ENCODE data around the gene MYO10.

MYO10 gene

DNA sequence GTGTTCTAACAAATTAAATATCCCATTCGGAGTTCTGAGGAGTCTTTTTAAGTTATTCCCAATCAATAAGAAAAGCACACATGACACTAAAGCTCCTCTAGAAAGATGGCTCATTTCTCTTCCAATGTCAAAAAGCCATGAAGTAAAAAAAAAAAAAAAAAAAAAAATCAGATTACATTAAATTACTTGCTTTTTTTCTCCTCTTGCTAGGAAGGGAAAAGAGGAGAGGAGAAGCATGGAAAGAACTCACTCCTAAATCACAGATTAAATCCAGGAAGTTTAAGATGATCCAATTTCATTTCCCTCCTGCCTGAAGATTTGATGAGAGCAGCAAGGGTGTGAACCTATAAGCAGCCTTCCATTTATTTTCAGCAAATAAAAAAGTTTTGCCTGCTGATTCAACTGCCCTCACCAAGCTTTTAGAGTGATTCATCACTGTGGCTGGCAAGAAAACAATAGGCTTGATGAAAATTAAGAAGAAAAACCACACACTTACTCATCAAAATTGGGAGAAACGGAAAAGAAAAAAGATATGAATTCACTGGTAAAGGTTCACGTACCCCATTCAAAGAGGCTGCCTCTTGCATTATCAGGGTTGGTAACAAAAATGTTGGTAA lies 19.7 kb downstream of the MYO10 start:
- peak; percentile 96 for DNase-seq (ENCODE audit: low spot score)

GRCh38 chr5:16914584-16914983 lies 21.5 kb downstream of the MYO10 start:
- no peak for DNase-seq (ENCODE audit: low spot score)

DNA sequence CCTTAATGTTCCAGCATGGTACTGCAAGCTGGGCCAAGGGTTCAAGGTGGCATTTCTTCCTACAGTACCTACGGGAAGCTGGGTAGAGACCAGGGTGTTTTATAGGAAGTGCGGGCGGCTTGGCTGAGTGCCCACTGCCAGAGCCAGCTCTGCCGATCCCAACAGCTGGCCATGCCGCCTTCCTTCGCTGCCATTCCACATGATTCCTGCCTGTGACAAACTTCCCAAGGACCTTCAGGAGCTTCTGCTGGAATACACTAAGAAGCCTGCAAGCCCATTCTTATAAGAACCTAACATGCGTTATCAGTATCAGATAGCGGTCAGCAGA lies 22.0 kb downstream of the MYO10 start:
- DNase-seq (ENCODE audit: low spot score), result no peak

DNA sequence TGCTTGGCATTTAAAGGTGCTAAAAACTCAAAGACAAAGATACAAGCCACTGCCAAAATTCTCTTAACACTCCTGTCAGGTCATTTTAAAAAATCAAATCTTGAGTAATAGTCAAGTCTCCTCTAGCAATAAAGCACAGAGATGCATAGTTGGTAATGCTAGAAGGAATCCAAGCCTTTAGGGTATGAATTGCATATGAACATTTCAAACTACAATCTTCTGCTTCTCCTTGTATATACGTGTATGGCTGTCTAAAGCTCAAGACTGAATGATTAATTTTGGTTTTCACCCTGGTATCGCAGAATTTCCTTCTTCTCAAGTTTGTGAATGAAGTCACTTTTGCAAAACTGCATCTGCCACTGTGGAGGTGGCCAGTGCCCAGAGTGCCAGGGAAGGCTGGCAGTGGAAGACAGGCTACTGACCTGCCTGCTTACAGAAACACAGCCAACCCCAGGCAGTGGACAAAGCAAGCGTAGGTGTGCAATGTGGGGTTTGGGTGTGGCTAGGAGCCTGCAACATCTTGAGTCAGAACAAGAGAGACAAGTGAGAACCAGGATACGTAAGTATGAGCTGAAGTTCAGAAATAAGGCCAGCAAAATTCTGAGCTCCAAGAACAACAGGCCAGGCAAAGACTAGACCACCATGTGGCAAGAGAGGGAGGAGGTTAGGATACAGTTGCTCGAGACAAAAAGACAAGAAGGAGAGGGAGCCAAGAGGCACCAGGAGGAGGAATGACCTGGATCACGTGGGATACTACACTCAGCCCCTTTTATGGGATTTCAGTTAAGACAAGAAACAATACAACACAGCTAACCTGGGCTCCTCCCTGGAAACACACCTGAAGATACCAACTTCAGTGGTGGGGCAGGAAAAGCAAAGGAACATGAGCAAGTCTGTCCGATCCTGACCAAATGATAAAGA lies 22.6 kb downstream of the MYO10 start:
- no peak for DNase-seq (ENCODE audit: low spot score)

DNA sequence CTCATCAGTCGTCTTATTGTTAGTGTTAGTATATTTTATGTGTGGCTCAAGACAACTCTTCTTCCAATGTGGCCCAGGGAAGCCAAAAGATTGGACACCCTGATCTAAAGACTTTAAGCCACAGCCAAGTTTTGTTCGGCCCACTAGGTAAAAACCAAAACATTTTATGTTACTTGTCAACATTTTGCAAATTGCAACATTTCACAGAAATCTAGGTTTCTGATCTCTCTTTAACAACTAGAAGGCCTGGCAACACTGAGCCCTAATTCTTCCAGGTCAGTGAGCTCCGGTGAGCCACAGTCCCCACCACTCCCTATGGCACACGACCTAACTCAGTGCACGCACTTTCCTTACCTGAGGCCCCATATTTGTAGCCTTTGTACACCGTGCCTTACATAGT lies 24.0 kb downstream of the MYO10 start:
- no peak for DNase-seq (ENCODE audit: low spot score)

- DNase-seq (ENCODE audit: low spot score), result no peak
Measured at GRCh38 chr5:16909464-16909863, 26.6 kb downstream of the MYO10 start.

- DNase-seq (ENCODE audit: low spot score), result no peak
Measured at GRCh38 chr5:16907270-16907669, 28.8 kb downstream of the MYO10 start.

DNA sequence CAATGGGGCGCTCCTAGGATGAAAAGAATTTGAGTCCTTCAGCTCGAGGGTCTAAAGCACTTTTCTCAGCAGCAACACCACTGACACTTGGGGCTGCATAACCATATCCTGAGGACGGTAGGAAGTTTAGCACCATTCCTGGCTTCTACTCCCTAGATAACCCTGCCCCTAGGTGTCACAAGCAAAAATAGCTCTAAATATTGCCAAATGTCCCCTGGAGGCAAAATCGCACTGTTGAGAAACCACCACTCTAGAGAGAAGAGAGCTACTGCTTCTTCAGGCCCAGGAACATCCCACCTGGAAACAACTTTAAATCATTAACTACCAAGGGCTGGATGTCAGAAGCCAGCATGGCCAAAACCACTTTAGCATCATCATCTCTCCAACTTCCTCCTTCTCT lies 29.8 kb downstream of the MYO10 start:
- DNase-seq (ENCODE audit: low spot score), result no peak

DNA sequence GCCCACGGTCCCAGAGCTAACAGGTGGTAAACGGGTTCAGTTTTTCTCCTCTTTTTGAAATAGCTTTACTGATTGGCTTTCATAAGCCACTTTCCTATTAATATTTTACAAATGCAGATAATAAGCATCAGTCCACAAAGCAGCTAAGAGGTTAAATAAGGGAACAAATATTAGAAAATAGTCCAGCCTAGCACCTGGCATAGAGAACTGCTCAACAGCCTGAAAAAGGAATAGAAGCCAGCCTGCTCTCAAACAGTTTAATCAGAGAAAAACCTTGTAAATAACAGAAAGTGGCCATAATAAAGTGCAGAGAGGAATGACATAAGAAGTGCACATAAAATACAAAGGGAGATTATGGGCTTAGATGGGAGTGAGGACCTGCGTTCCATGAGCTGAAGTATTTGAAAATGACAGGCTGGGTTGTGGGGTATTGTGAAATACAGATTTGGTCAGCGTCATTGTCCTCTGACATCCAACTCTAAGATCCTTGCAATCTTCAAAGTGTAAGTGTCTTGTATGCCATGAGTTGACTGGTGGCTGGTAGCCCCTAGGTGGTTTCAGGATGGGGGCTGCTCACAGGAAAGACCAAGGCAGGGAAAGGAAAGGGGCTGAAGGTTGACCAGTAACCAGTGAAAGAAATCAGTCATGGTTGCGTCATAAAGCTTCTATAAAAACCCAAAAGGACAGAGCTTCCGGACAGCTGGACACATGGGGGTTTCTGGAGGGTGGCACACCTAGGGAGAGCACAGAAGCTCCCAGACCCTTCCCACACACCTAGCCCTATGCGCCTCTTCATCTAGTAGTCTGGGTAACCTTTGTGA lies 32.4 kb downstream of the MYO10 start:
- no peak for DNase-seq (ENCODE audit: low spot score)

DNA sequence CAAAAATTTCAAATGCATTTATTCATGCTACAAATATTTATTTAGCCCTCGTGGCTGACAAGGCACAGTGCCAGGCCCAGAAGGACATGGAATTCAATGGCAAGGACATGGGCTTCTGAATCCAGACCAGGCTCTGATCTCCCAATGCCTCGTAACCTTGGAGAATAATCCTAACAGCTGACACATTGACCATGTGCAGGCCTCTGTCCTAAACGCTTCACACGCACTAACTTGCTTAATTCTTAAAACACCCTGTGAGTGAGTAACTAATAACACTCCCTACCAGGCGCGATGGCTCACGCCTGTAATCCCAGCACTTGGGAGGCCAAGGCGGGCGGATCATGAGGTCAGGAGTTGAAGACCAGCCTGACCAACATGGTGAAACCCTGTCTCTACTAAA lies 33.2 kb downstream of the MYO10 start:
- DNase-seq (ENCODE audit: low spot score), result no peak

DNA sequence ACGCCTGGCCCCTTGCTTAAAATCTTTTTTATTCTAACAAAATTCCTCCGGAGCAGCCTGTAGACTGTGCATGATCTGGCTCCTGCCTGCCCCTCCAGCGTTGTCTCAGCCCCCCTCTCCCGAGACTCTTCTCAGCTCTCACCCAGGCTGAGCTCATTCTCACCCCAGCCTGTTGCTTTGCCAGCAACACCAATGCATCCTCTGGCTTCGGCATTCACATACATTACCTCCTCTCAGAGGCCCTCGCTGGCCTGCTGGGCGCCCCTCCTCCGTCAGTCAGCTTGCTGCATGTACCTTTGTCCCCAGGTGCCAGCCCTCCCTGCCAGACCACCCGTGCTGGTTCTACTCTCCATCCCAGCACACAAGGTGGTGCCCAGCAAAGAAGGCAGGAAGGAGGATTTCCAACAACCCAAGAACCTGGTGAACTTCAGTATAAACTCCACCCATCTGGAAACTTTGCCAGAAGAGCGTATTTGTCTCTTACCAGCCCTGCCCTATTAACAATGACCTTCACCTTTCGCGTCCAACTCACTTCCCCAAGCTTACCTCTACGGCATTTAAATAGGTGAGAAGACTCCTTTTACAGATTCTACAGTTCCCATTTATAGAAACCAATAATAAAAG lies 35.0 kb downstream of the MYO10 start:
- no peak for DNase-seq (ENCODE audit: low spot score)

DNA sequence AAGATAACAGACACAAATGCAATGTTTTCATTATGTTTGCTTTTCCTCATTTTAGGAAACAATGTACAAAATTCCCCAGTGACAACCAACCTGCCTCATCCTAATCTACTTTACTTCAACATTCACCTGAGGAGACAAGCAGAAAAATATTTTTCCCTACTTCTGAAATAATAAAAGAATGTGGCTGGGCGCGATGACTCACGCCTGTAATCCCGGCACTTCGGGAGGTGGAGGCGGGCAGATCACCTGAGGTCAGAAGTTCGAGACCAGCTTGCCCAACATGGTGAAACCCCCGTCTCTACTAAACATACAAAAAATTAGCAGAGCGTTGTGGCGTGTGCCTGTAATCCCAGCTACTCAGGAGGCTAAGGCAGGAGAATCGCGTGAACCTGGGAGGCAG lies 36.9 kb downstream of the MYO10 start:
- DNase-seq (ENCODE audit: low spot score), result no peak

- no peak for DNase-seq (ENCODE audit: low spot score)
Measured at GRCh38 chr5:16897800-16898199, 38.3 kb downstream of the MYO10 start.

- no peak for DNase-seq (ENCODE audit: low spot score)
Measured at GRCh38 chr5:16897284-16897704, 38.8 kb downstream of the MYO10 start.

GRCh38 chr5:16896767-16897166 lies 39.3 kb downstream of the MYO10 start:
- DNase-seq (ENCODE audit: low spot score), result no peak

DNA sequence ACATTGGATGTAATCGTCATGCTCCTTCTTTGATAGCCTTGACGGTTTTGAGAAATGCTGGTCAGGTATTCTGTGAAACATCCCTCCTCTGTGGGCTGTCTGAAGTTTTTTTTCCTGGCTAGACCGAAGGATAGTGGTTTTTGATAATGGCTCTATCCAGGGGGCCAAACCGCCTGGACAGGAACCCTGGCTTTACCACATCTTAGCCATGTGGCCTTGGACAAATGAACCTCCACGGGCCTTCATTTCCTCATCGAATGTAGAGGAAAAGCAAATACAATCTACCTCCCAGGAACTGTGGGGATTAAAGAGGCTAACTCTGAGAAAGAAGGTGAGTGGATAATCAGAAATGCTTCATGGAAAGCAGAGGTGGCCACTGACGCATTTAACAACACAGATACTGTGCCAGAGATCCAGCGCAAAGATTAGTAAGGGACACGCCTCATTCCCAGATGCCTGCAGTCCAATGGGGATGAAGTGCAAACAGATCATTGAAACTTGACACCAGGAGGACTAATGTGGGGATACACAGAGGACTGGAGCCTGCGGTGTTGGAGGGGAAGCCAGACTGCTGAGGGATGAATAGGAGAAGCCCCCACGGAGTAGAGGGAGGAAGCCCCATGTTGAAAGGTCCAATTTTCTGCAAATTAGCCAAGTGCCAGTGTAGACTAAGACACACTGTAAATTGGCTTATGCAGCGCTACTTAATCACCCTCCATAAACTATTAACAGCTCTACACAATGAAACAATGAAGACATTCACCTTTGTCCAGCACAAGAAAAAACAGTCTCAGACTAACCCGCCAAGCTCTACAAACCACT lies 41.6 kb downstream of the MYO10 start:
- peak; percentile 65 for DNase-seq (ENCODE audit: low spot score)

- DNase-seq (ENCODE audit: low spot score), result no peak
Measured at GRCh38 chr5:16891033-16891432, 45.1 kb downstream of the MYO10 start.

GRCh38 chr5:16889972-16890519 lies 46.0 kb downstream of the MYO10 start:
- DNase-seq (ENCODE audit: low spot score), result no peak

DNA sequence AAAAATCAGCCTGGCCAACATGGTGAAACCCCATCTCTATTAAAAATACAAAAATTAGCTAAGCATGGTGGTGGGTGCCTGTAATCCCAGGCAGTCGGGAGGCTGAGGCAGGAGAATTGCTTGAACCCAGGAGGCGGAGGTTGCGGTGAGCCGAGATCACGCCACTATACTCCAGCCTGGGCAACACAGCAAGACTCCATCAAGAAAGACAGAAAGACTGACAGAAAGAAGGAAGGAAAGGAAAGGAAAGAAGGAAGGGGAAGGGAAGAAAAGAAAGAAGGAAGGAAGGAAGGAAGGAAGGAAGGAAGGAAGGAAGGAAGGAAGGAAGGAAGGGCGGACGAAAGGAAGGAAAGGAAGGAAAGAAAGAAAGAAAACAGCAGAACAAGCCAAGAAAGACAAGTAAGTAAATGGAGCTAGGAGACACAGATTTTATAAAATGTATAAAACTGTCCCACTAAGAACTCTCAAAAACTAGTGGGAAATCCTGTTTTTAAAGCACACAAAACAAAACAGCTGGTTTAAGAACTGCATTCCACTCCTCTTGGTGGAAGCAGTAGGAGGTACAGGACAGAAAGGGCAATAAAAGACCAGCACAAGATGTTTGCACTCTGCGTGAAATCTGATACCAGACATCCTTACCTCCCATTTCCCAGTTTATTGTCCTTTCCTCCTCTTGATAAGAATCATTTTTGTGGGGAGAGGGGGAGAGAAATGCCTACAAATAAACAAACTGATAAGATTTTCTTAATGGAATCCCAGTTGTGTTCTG lies 46.7 kb downstream of the MYO10 start:
- DNase-seq (ENCODE audit: low spot score), result no peak

GRCh38 chr5:16888694-16889124 lies 47.4 kb downstream of the MYO10 start:
- peak; percentile 18 for DNase-seq (ENCODE audit: low spot score)
